PC-9 (cell line): ENCODE results near the gene TMOD1. TPM values are rescaled to one million over a fixed set of nuclear protein-coding genes. Genes with fewer than 3 reads are reported as not detected.

ENCODE experiments used
- BruUV-seq: library from RNA; stranded (reverse); fragments of 400-500 nt; replicated peaks from 2 replicates; lab custom pipeline; 2021; lab: Mats Ljungman, UMichigan
- CTCF ChIA-PET: fragments of 300-600 bp; sonication (Branson Sonifier 250); formaldehyde crosslinking; loops from one replicate; lab custom pipeline; 2022; ENCODE audit warnings: antibody characterized with exemption; lab: Charles Lee
- POLR2A ChIA-PET: fragments of 300-600 bp; sonication (Branson Sonifier 250); formaldehyde crosslinking; loops from one replicate; lab custom pipeline; 2022; ENCODE audit warnings: antibody characterized with exemption; ENCODE audit not compliant: unreplicated experiment; lab: Charles Lee
- DNase-seq, 2 experiments: peaks; one replicate each; pipeline versions ENCODE4 v3.0.0 to v3.0.0-alpha.2; 2015 to 2022; ENCODE audit warnings: mixed read lengths in 1 of 2
- H2AFZ ChIP-seq: fragments of 200-600 bp; sonication (generic); 2 replicates; pipeline ENCODE4 v1.8.1; 2017; ENCODE audit warnings: antibody characterized with exemption
- H3F3A ChIP-seq: fragments of 200-600 bp; sonication (generic); 2 replicates; pipeline ENCODE4 v1.8.1; 2017; ENCODE audit warnings: antibody characterized with exemption, mild to moderate bottlenecking, low read depth; ENCODE audit not compliant: insufficient read depth
- H3K27ac ChIP-seq: fragments of 200-600 bp; sonication (generic); 2 replicates; pipeline ENCODE4 v1.6.1; 2016; ENCODE audit warnings: mixed run types
- H3K27me3 ChIP-seq: fragments of 200-600 bp; sonication (generic); 2 replicates; pipeline ENCODE4 v1.6.1; 2016; ENCODE audit warnings: low read depth, mixed run types; ENCODE audit not compliant: insufficient read depth
- H3K36me3 ChIP-seq: fragments of 200-600 bp; sonication (generic); 2 replicates; pipeline ENCODE4 v1.6.1; 2016; ENCODE audit warnings: low read depth, mixed run types
- H3K4me1 ChIP-seq: fragments of 200-600 bp; sonication (generic); replicated peaks from 2 replicates; pipeline ENCODE4 v1.6.1; 2016; ENCODE audit warnings: mixed run types; ENCODE audit not compliant: insufficient read depth
- H3K4me2 ChIP-seq: fragments of 200-600 bp; sonication (generic); 2 replicates; pipeline ENCODE4 v1.6.1; 2017; ENCODE audit warnings: mixed run types
- H3K4me3 ChIP-seq: fragments of 200-600 bp; sonication (generic); 2 replicates; pipeline ENCODE4 v1.6.1; 2016; ENCODE audit warnings: mixed run types
- H3K79me2 ChIP-seq: fragments of 200-600 bp; sonication (generic); 2 replicates; pipeline ENCODE4 v1.6.1; 2017; ENCODE audit warnings: low read depth, mixed run types
- H3K9me2 ChIP-seq: fragments of 200-600 bp; sonication (generic); 2 replicates; pipeline ENCODE4 v1.8.1; 2017; ENCODE audit warnings: mild to moderate bottlenecking; ENCODE audit not compliant: insufficient read depth
- H3K9me3 ChIP-seq: fragments of 200-600 bp; sonication (generic); 2 replicates; pipeline ENCODE4 v1.8.1; 2016; ENCODE audit warnings: low read depth; ENCODE audit not compliant: insufficient read depth
- H4K20me1 ChIP-seq: fragments of 200-600 bp; sonication (generic); 2 replicates; pipeline ENCODE4 v1.8.1; 2017; ENCODE audit not compliant: insufficient read depth
- CTCF ChIP-seq: fragments of 200-600 bp; sonication (generic); conservative IDR thresholded peaks from 2 replicates; pipeline ENCODE4 v1.6.1; 2017; ENCODE audit warnings: mixed run types, antibody characterized with exemption, mild to moderate bottlenecking, moderate library complexity
- EZH2 ChIP-seq: fragments of 200-600 bp; sonication (generic); IDR thresholded peaks from 2 replicates; pipeline ENCODE4 v1.8.0; 2017; ENCODE audit warnings: antibody characterized with exemption, low read depth
- intact Hi-C: fragments of 100-400 bp; cut with micrococcal nuclease; formaldehyde crosslinking; loops from one replicate; pipeline ENCODE4 v1.10.0; 2022; ENCODE audit not compliant: unreplicated experiment
- total RNA-seq: library from RNA; stranded (reverse); gene quantifications from 2 replicates; pipeline ENCODE4 v1.2.3, GENCODE V29; 2021

The TMOD1 gene
- total RNA-seq, 1 experiment from 2014 or later, result 6.8 TPM

- no TSS peak for BruUV-seq
- ChIA-PET POLR2A (no interaction called here), CTCF (no interaction called here)
- H3K4me2 ChIP-seq, result no peak overlapping the region
- no peaks in the 10 kb centered on the region for H3F3A ChIP-seq
- no peaks in the 10 kb centered on the region for H3K9me3 ChIP-seq
- intact Hi-C loops, result no loop called here
- H3K36me3 ChIP-seq, result no peaks in the 10 kb centered on the region
- no peak for TF ChIP-seq EZH2
- TF ChIP-seq CTCF, result no peak
- H4K20me1 ChIP-seq, result no peaks in the 10 kb centered on the region
- H3K9me2 ChIP-seq, result no peaks in the 10 kb centered on the region
- H3K79me2 ChIP-seq, result no peaks in the 10 kb centered on the region
- no peak overlapping the region for H3K27ac ChIP-seq
- H3K27me3 ChIP-seq, result no peaks in the 10 kb centered on the region
- H3K4me3 ChIP-seq, result no peak overlapping the region
- H2AFZ ChIP-seq, result no peak overlapping the region
- no peak for DNase-seq
- H3K4me1 ChIP-seq, result no peaks in the 10 kb centered on the region
Measured at GRCh38 chr9:97594381-97594921, 93.0 kb downstream of the TMOD1 start.

GRCh38 chr9:97596906-97597305, 95.4 kb downstream of the TMOD1 start:
- POLR2A ChIA-PET, result no interaction called here
- no peaks in the 10 kb centered on the region for H3K9me3 ChIP-seq
- H3K36me3 ChIP-seq, result peaks cover 9% of the 10 kb centered on the region; the same call in 1 of the 2 replicates
- BruUV-seq, result no TSS peak
- no peaks in the 10 kb centered on the region for H3K79me2 ChIP-seq
- no peaks in the 10 kb centered on the region for H4K20me1 ChIP-seq
- no peak overlapping the region for H3K4me2 ChIP-seq
- TF ChIP-seq EZH2 (no peak), CTCF (no peak)
- no peak overlapping the region for H3K27ac ChIP-seq
- no peak overlapping the region for H2AFZ ChIP-seq
- peaks cover 3% of the 10 kb centered on the region; the same call in 1 of the 2 replicates for H3F3A ChIP-seq
- intact Hi-C loops, result loop anchor here (5.0 kb wide), 1 partner anchor 185 kb away; the partner anchor contains the start of gene TDRD7
- CTCF ChIA-PET, result interaction anchor here (3.0 kb wide), 1 partner anchor 128 kb away, joined by 34 read pairs; no protein-coding TSS in a partner anchor
- no peak for DNase-seq
- H3K27me3 ChIP-seq, result no peaks in the 10 kb centered on the region
- H3K9me2 ChIP-seq, result no peaks in the 10 kb centered on the region
- H3K4me3 ChIP-seq, result no peak overlapping the region
- H3K4me1 ChIP-seq, result no peaks in the 10 kb centered on the region

- Histone ChIP-seq H3K4me3 (no peak overlapping the region), H3K79me2 (no peaks in the 10 kb centered on the region), H3K27ac (no peak overlapping the region), H2AFZ (no peak overlapping the region), H3K36me3 (peaks cover 9% of the 10 kb centered on the region; the same call in 1 of the 2 replicates), H4K20me1 (no peaks in the 10 kb centered on the region), H3F3A (peaks cover 3% of the 10 kb centered on the region; the same call in 1 of the 2 replicates), H3K4me1 (no peaks in the 10 kb centered on the region), H3K9me3 (no peaks in the 10 kb centered on the region), H3K4me2 (no peak overlapping the region), H3K9me2 (no peaks in the 10 kb centered on the region), H3K27me3 (no peaks in the 10 kb centered on the region)
- ChIA-PET POLR2A (no interaction called here), CTCF (interaction anchor here (0.5 to 3.0 kb wide), 20 partner anchors 10 to 742 kb away, joined by 3 to 34 read pairs (median 4); partner anchors contain the start of gene TDRD7)
- no peak for TF ChIP-seq EZH2
- TF ChIP-seq CTCF, result peak; percentile 88
- BruUV-seq, result no TSS peak
- DNase-seq, result peak; percentile 69 to 74
- intact Hi-C loops, result loop anchor here (1.0 to 5.0 kb wide), 5 partner anchors 70 to 742 kb away; partner anchors contain the start of genes TDRD7 and TMOD1
Measured at GRCh38 chr9:97598461-97599288, 97.2 kb downstream of the TMOD1 start.
